H1 (cell line): ENCODE measurements around the gene RTN4RL2. TPM values are rescaled to one million over a fixed set of nuclear protein-coding genes. Genes with fewer than 3 reads are reported as not detected.

Experiments used
- CTCF ChIA-PET: fragments of 300-600 bp; sonication (Branson Sonifier 250); formaldehyde crosslinking; loops from one replicate; lab custom pipeline; 2021; ENCODE audit not compliant: partially characterized antibody; lab: Charles Lee
- POLR2A ChIA-PET: fragments of 300-600 bp; sonication (Branson Sonifier 250); formaldehyde crosslinking; loops from one replicate; lab custom pipeline; 2021; ENCODE audit warnings: inconsistent platforms; ENCODE audit not compliant: partially characterized antibody; lab: Charles Lee
- DNase-seq, 2 experiments: peaks; one replicate each; pipeline versions ENCODE4 v3.0.0 to v3.0.0-alpha.2; 2010 to 2022; ENCODE audit warnings: low spot score in 2 of 2, low read depth in 1 of 2, mixed read lengths in 1 of 2
- FAIRE-seq: peaks from 2 replicates; lab custom pipeline; 2011; peaks lifted over from hg19 to GRCh38; lab: Jason Lieb, UNC
- H2AFZ ChIP-seq: 2 replicates; pipeline ENCODE4 v1.8.1; 2012; ENCODE audit warnings: low read length, inconsistent platforms
- H2AK5ac ChIP-seq: 2 replicates; pipeline ENCODE4 v1.6.1; 2013; ENCODE audit warnings: low read depth, low read length
- H2BK120ac ChIP-seq: replicated peaks from 2 replicates; pipeline ENCODE3; 2013; ENCODE audit warnings: low read depth, low read length, inconsistent platforms
- H2BK12ac ChIP-seq: 2 replicates; pipeline ENCODE4 v1.6.1; 2013; ENCODE audit warnings: low read depth, low read length
- H2BK15ac ChIP-seq: 2 replicates; pipeline ENCODE4 v1.6.1; 2013; ENCODE audit warnings: low read length
- H2BK20ac ChIP-seq: 2 replicates; pipeline ENCODE4 v1.6.1; 2013; ENCODE audit warnings: low read length
- H2BK5ac ChIP-seq: 2 replicates; pipeline ENCODE4 v1.6.1; 2013; ENCODE audit warnings: low read depth, low read length
- H3K14ac ChIP-seq: 2 replicates; pipeline ENCODE4 v1.6.1; 2013; ENCODE audit warnings: inconsistent platforms; ENCODE audit not compliant: insufficient read length
- H3K18ac ChIP-seq: 2 replicates; pipeline ENCODE4 v1.6.1; 2013; ENCODE audit warnings: low read length; ENCODE audit errors: extremely low read depth
- H3K23ac ChIP-seq: 2 replicates; pipeline ENCODE4 v1.6.1; 2013; ENCODE audit warnings: inconsistent platforms; ENCODE audit not compliant: insufficient read length
- H3K23me2 ChIP-seq: 2 replicates; pipeline ENCODE4 v1.6.1; 2013; ENCODE audit warnings: low read depth, low read length
- H3K27ac ChIP-seq: 2 replicates; pipeline ENCODE4 v1.6.1; 2011; ENCODE audit warnings: low read depth, low read length, inconsistent platforms
- H3K27me3 ChIP-seq, 4 experiments: replicated peaks in 1 of 4; 1 replicate in 1 of 4; 2 replicates in 3 of 4; pipeline versions ENCODE4 v1.6.1 to v1.8.1; 2011 to 2013; ENCODE audit warnings: low read length in 3 of 4, mild to moderate bottlenecking in 3 of 4, inconsistent platforms in 2 of 4, mixed read lengths in 2 of 4, moderate library complexity in 1 of 4; ENCODE audit not compliant: control insufficient read depth in 3 of 4, insufficient read depth in 3 of 4; ENCODE audit errors: extremely low read depth in 1 of 4
- H3K36me3 ChIP-seq, 4 experiments: 2 replicates each; pipeline versions ENCODE4 v1.6.1 to v1.8.1; 2011 to 2013; ENCODE audit warnings: mild to moderate bottlenecking in 4 of 4, low read length in 3 of 4, moderate library complexity in 2 of 4, control low read depth in 1 of 4, inconsistent platforms in 1 of 4; ENCODE audit not compliant: insufficient read depth in 4 of 4, control insufficient read depth in 2 of 4
- H3K4ac ChIP-seq: replicated peaks from 2 replicates; pipeline ENCODE3; 2013; ENCODE audit warnings: low read length, low read depth, mixed read lengths, inconsistent platforms; ENCODE audit not compliant: insufficient read length
- H3K4me1 ChIP-seq, 4 experiments: replicated peaks in 1 of 4; 1 replicate in 1 of 4; 2 replicates in 3 of 4; pipeline versions ENCODE4 v1.6.1 to v1.8.1; 2011 to 2013; ENCODE audit warnings: low read length in 3 of 4, inconsistent platforms in 2 of 4, mixed read lengths in 1 of 4; ENCODE audit not compliant: insufficient read depth in 4 of 4, control insufficient read depth in 3 of 4
- H3K4me2 ChIP-seq, 2 experiments: 2 replicates each; pipeline versions ENCODE4 v1.6.1 to v1.8.1; 2011 to 2013; ENCODE audit warnings: low read depth in 2 of 2, low read length in 2 of 2, control low read depth in 1 of 2, inconsistent platforms in 1 of 2, mild to moderate bottlenecking in 1 of 2; ENCODE audit not compliant: insufficient read depth in 1 of 2
- H3K4me3 ChIP-seq, 4 experiments: fragments of 200-600, 300-600 bp in 1 of 4; sonication (generic), shearing (Covaris generic), sonication (Bioruptor Twin) in 1 of 4; 2 replicates each; pipeline versions ENCODE4 v1.5.1 to v1.8.1; 2011 to 2016; ENCODE audit warnings: low read length in 4 of 4, low read depth in 3 of 4, control low read depth in 2 of 4, inconsistent platforms in 2 of 4, mild to moderate bottlenecking in 2 of 4, mixed read lengths in 1 of 4, moderate library complexity in 1 of 4; ENCODE audit not compliant: insufficient read depth in 2 of 4; ENCODE audit errors: extremely low read depth in 1 of 4
- H3K56ac ChIP-seq: replicated peaks from 2 replicates; pipeline ENCODE3; 2013; ENCODE audit warnings: low read depth, mild to moderate bottlenecking, mixed read lengths, low read length, inconsistent platforms; ENCODE audit not compliant: insufficient read length
- H3K79me1 ChIP-seq: 2 replicates; pipeline ENCODE4 v1.6.1; 2013; ENCODE audit warnings: low read depth, low read length, control low read depth
- H3K79me2 ChIP-seq, 2 experiments: 2 replicates each; pipeline versions ENCODE4 v1.6.1 to v1.8.1; 2012 to 2013; ENCODE audit warnings: low read length in 2 of 2, mild to moderate bottlenecking in 2 of 2, inconsistent platforms in 1 of 2; ENCODE audit not compliant: insufficient read depth in 2 of 2, control insufficient read depth in 1 of 2
- H3K9ac ChIP-seq, 4 experiments: replicated peaks in 1 of 4; 1 replicate in 1 of 4; 2 replicates in 3 of 4; pipeline versions ENCODE4 v1.6.1 to v1.8.1; 2011 to 2013; ENCODE audit warnings: low read depth in 3 of 4, low read length in 3 of 4, control low read depth in 2 of 4, mild to moderate bottlenecking in 2 of 4, moderate library complexity in 2 of 4, inconsistent platforms in 1 of 4; ENCODE audit errors: extremely low read depth in 1 of 4
- H3K9me3 ChIP-seq, 2 experiments: 2 replicates each; pipeline versions ENCODE4 v1.6.1 to v1.8.1; 2012 to 2013; ENCODE audit warnings: mild to moderate bottlenecking in 2 of 2, moderate library complexity in 2 of 2, control low read depth in 1 of 2, inconsistent platforms in 1 of 2, low read depth in 1 of 2, low read length in 1 of 2, mixed read lengths in 1 of 2; ENCODE audit not compliant: insufficient read depth in 2 of 2
- H4K20me1 ChIP-seq, 2 experiments: replicated peaks in 1 of 2; 2 replicates each; pipeline versions ENCODE3 to v1.8.1; 2011 to 2013; ENCODE audit warnings: inconsistent platforms in 2 of 2, low read length in 2 of 2, mild to moderate bottlenecking in 1 of 2; ENCODE audit not compliant: insufficient read depth in 2 of 2, control insufficient read depth in 1 of 2
- H4K5ac ChIP-seq: 2 replicates; pipeline ENCODE4 v1.6.1; 2013; ENCODE audit warnings: low read length, low read depth, mixed read lengths, inconsistent platforms; ENCODE audit not compliant: insufficient read length
- H4K8ac ChIP-seq: 2 replicates; pipeline ENCODE4 v1.8.0; 2013; ENCODE audit warnings: mild to moderate bottlenecking, moderate library complexity, low read length, inconsistent platforms; ENCODE audit not compliant: insufficient read depth; ENCODE audit errors: extremely low read depth
- H4K91ac ChIP-seq: replicated peaks from 2 replicates; pipeline ENCODE3; 2013; ENCODE audit warnings: low read length, mixed read lengths, inconsistent platforms; ENCODE audit not compliant: insufficient read length
- BCL11A ChIP-seq, 2 experiments: IDR thresholded peaks; one replicate each; pipeline ENCODE4 v1.6.1; 2011; ENCODE audit warnings: low read depth in 2 of 2, low read length in 2 of 2, mild to moderate bottlenecking in 2 of 2
- CBX5 ChIP-seq: fragments of 300-800, 300-1000 bp; sonication (generic); IDR thresholded peaks from 2 replicates; pipeline ENCODE4 v1.7.1; 2016; ENCODE audit warnings: antibody characterized with exemption, low read length, low read depth
- CEBPB ChIP-seq: IDR thresholded peaks from 2 replicates; pipeline ENCODE4 v1.6.1; 2012; ENCODE audit warnings: low read depth, low read length
- CHD1 ChIP-seq: IDR thresholded peaks from 2 replicates; pipeline ENCODE4 v1.6.1; 2012; ENCODE audit warnings: low read depth, low read length, improper control_type of control experiment
- CREB1 ChIP-seq: IDR thresholded peaks from 2 replicates; pipeline ENCODE4 v1.6.1; 2012; ENCODE audit warnings: inconsistent platforms
- CTBP2 ChIP-seq: IDR thresholded peaks from 2 replicates; pipeline ENCODE4 v1.7.0; 2011; ENCODE audit warnings: borderline replicate concordance, mild to moderate bottlenecking, moderate library complexity, mixed read lengths, low read length; ENCODE audit not compliant: insufficient read depth, insufficient read length
- HDAC6 ChIP-seq: IDR thresholded peaks from one replicate; pipeline ENCODE4 v1.7.1; 2012; ENCODE audit warnings: low read depth, mild to moderate bottlenecking, inconsistent platforms, low read length, moderate library complexity
- NRF1 ChIP-seq: IDR thresholded peaks from 2 replicates; pipeline ENCODE4 v1.6.1; 2011; ENCODE audit warnings: mild to moderate bottlenecking, low read depth, low read length, improper control_type of control experiment
- POLR2AphosphoS5 ChIP-seq: IDR thresholded peaks from 2 replicates; pipeline ENCODE4 v1.6.1; 2011; ENCODE audit warnings: low read depth, low read length
- RFX5 ChIP-seq: IDR thresholded peaks from 2 replicates; pipeline ENCODE4 v1.6.1; 2011; ENCODE audit warnings: low read depth, low read length, improper control_type of control experiment, borderline replicate concordance
- SIN3A ChIP-seq, 2 experiments: IDR thresholded peaks in 1 of 2; conservative IDR thresholded peaks in 1 of 2; 2 replicates each; pipeline ENCODE4 v1.6.1; 2011 to 2012; ENCODE audit warnings: low read length in 2 of 2, improper control_type of control experiment in 1 of 2, low read depth in 1 of 2, mild to moderate bottlenecking in 1 of 2
- TAF7 ChIP-seq: optimal IDR thresholded peaks from 2 replicates; pipeline ENCODE3; 2011; ENCODE audit warnings: low read depth, mild to moderate bottlenecking, inconsistent platforms, low read length, moderate library complexity, borderline replicate concordance
- ZNF274 ChIP-seq: IDR thresholded peaks from 2 replicates; pipeline ENCODE4 v1.7.0; 2012; ENCODE audit warnings: low read length, borderline replicate concordance; ENCODE audit errors: extremely low read depth
- WGBS, 2 experiments: shearing (Covaris generic) in 1 of 2; methylation state at CpG; one replicate each; pipeline versions ENCODE4 v1.1.6 to v1.1.7; 2013 to 2015; ENCODE audit warnings: low lambda C conversion rate in 2 of 2, mixed read lengths in 2 of 2, inconsistent platforms in 1 of 2, low coverage in 1 of 2, missing lambda C conversion rate in 1 of 2; ENCODE audit not compliant: insufficient replicate concordance in 2 of 2, insufficient coverage in 1 of 2, insufficient read length in 1 of 2; ENCODE audit errors: extremely low coverage in 1 of 2, missing lambda C conversion rate in 1 of 2; 5-methylcytosine and 5-hydroxymethylcytosine counted together
- polyA plus RNA-seq, 7 experiments: library from polyadenylated mRNA; depleted of rRNA in 3 of 7; stranded (reverse) in 5 of 7; unstranded in 2 of 7; fragments of >200 nt in 5 of 7; fragments of 200-250 nt in 2 of 7; gene quantifications; 1 replicate in 5 of 7; 2 replicates in 1 of 7; 4 replicates in 1 of 7; pipeline versions ENCODE4 v1.2.1 to v1.2.3, GENCODE V29; 2011 to 2013; ENCODE audit warnings: missing spikeins in 2 of 7, mixed read lengths in 2 of 7
- total RNA-seq: library from RNA; stranded (reverse); fragmentation: NEBNext Ultra II Directional; extraction: Animal tissue kit (Norgen Biotek cat#: 25700); gene quantifications from 2 replicates; pipeline ENCODE4 v1.2.1, GENCODE V29; 2021

RTN4RL2 gene
- total and polyA plus RNA-seq, 2 of the 8 experiments (the other 6 are each of a cell fraction or from before 2014, with no cell fraction given) = 11.4 to 23.7 TPM

- Histone ChIP-seq H4K91ac (no peak overlapping the region), H3K79me2 (peaks cover 0 to 2% of the 10 kb centered on the region in 2 experiments; a peak in 1 of 4 replicates), H3K27me3 (no peaks in the 10 kb centered on the region), H2BK20ac (no peak overlapping the region), H3K36me3 (peaks cover 0 to 3% (median 0%) of the 10 kb centered on the region in 4 experiments; a peak in 2 of 8 replicates), H3K4me1 (peaks cover 7 to 18% (median 14%) of the 10 kb centered on the region in 4 experiments), H3K4me2 (peak overlapping the region; percentile 74 to 87; a peak in 3 of 4 replicates), H2BK15ac (peak overlapping the region; percentile 92), H2BK12ac (peak overlapping the region; percentile 99; the same call in 1 of the 2 replicates), H3K79me1 (peaks cover 2% of the 10 kb centered on the region; the same call in 1 of the 2 replicates), H3K56ac (no peak overlapping the region), H4K5ac (no peak overlapping the region), H3K4me3 (no peak overlapping the region), H2BK5ac (peak overlapping the region; percentile 93; the same call in 1 of the 2 replicates), H2AK5ac (peak overlapping the region; percentile 98), H3K14ac (no peak overlapping the region), H2AFZ (no peak overlapping the region), H2BK120ac (no peak overlapping the region), H3K4ac (no peak overlapping the region), H4K8ac (no peak overlapping the region; the same call in 1 of the 2 replicates), H3K23me2 (peaks cover 2% of the 10 kb centered on the region; the same call in 1 of the 2 replicates), H3K23ac (no peak overlapping the region), H3K18ac (no peak overlapping the region; the same call in 1 of the 2 replicates), H4K20me1 (peaks cover 0 to 2% of the 10 kb centered on the region in 2 experiments), H3K27ac (no peak overlapping the region), H3K9ac (peak overlapping the region in 1 of 4 experiments; percentile 21; a peak in 1 of 7 replicates), H3K9me3 (no peaks in the 10 kb centered on the region)
- DNase-seq = no peak
- no peak for FAIRE-seq
- POLR2A ChIA-PET = interaction anchor here (0.7 to 4.3 kb wide), 22 partner anchors 8 to 178 kb away, joined by 3 to 66 read pairs (median 5); partner anchors contain the start of genes SLC43A1 and TIMM10
- CTCF ChIA-PET = interaction anchor here (1.4 to 33.7 kb wide), 6 partner anchors 8 to 58 kb away, joined by 3 to 1146 read pairs (median 14); partner anchors contain the start of genes SLC43A1, SMTNL1 and TIMM10
- 85% methylated on average over 8 of the region's 8 CpGs; no CpG with 5 or more reads in 1 of the 2 experiments for WGBS, 2 experiments
- no peak for TF ChIP-seq TAF7
- no peak for TF ChIP-seq CEBPB
- no peak for TF ChIP-seq ZNF274
- no peak for TF ChIP-seq NRF1
- TF ChIP-seq HDAC6 = no peak
- no peak for TF ChIP-seq CTBP2
- no peak for TF ChIP-seq CBX5
- no peak for TF ChIP-seq POLR2AphosphoS5
- TF ChIP-seq RFX5 = no peak
- no peak for TF ChIP-seq SIN3A (conservative IDR thresholded peaks at IDR 0.05 in 1 of 2, IDR thresholded peaks at IDR 0.05 in 1 of 2; ENCODE audit: low read depth in 1 of 2, low read length in 2 of 2)
- TF ChIP-seq CREB1 = no peak
- no peak for TF ChIP-seq CHD1
- TF ChIP-seq BCL11A (IDR thresholded peaks at IDR 0.05; ENCODE audit: low read depth in 2 of 2, low read length in 2 of 2) = no peak
These were observed 40.2 kb downstream of the RTN4RL2 start for GRCh38 chr11:57500515-57500914.
